Measurements from ENCODE around the gene RBSN.

DNA sequence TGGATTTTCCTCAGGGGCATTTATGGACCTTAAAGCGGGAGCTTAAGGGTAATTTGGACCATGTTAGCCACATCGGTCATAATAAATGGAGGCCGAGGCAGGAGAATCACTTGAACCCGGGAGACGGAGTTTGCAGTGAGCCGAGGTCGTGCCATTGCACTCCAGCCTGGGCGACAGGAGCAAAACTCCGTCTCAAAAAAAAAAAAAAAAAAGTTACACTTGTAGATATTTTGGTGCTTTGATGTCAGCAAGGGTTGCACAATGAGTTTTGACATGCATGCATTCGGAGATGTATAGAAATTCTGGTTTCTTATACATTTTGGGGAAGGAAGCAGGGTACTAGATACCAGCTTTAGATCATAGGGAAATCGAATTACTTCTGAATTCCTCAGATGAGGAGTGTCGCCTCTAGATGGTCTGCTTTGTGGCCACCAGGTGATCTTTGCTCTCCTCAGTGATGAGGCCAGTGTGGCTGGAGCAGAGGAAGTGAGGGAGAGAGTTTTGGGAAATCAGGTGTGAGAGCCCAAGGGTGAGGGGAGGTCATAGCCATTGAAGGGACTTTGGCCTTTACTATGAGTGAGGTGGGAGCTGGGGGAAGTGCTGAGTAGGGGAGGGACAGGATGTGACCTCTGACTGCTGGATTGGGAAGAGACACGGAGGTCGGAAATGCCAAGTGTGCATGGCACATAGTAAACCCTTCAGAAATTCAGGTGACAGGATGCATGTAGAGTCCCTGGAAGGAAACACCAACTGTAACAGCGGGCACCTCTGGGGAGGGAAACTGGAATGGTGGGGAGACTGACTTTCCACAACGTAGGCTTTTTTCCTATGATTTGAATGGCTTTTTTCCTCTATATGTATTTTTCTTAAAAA is 8.4 kb upstream of the RBSN start:
- TF ChIP-seq POLR2A (IDR thresholded peaks at IDR 0.05) = no peak
- TF ChIP-seq, protein P1, sequence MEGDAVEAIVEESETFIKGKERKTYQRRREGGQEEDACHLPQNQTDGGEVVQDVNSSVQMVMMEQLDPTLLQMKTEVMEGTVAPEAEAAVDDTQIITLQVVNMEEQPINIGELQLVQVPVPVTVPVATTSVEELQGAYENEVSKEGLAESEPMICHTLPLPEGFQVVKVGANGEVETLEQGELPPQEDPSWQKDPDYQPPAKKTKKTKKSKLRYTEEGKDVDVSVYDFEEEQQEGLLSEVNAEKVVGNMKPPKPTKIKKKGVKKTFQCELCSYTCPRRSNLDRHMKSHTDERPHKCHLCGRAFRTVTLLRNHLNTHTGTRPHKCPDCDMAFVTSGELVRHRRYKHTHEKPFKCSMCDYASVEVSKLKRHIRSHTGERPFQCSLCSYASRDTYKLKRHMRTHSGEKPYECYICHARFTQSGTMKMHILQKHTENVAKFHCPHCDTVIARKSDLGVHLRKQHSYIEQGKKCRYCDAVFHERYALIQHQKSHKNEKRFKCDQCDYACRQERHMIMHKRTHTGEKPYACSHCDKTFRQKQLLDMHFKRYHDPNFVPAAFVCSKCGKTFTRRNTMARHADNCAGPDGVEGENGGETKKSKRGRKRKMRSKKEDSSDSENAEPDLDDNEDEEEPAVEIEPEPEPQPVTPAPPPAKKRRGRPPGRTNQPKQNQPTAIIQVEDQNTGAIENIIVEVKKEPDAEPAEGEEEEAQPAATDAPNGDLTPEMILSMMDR (IDR thresholded peaks at IDR 0.05) = no peak

Measured in tibial nerve (tissue), 3 donors.